GM23248 (cell line): Measurements from ENCODE around the gene HOXA13. TPM values are rescaled to one million over a fixed set of nuclear protein-coding genes. Genes with fewer than 3 reads are reported as not detected.

Source experiments
- DNase-seq: peaks from one replicate; pipeline ENCODE4 v3.0.0-alpha.2; 2015
- H2AFZ ChIP-seq: fragments of 200-600 bp; sonication (generic); 2 replicates; pipeline ENCODE4 v1.6.1; 2016; ENCODE audit warnings: antibody characterized with exemption
- H3F3A ChIP-seq: fragments of 200-600 bp; sonication (generic); 2 replicates; pipeline ENCODE4 v1.6.1; 2016; ENCODE audit warnings: mild to moderate bottlenecking, antibody characterized with exemption, mixed run types; ENCODE audit not compliant: insufficient read depth
- H3K27ac ChIP-seq: fragments of 200-600 bp; sonication (generic); 2 replicates; pipeline ENCODE4 v1.5.1; 2016; ENCODE audit warnings: mild to moderate bottlenecking
- H3K27me3 ChIP-seq: fragments of 200-600 bp; sonication (generic); replicated peaks from 2 replicates; pipeline ENCODE4 v1.6.1; 2016; ENCODE audit warnings: mild to moderate bottlenecking; ENCODE audit not compliant: insufficient read depth
- H3K36me3 ChIP-seq: fragments of 200-600 bp; sonication (generic); 2 replicates; pipeline ENCODE4 v1.6.1; 2016; ENCODE audit warnings: low read depth, mild to moderate bottlenecking
- H3K4me1 ChIP-seq: fragments of 200-600 bp; sonication (generic); 2 replicates; pipeline ENCODE4 v1.6.1; 2016; ENCODE audit warnings: mild to moderate bottlenecking; ENCODE audit not compliant: insufficient read depth
- H3K4me2 ChIP-seq: fragments of 200-600 bp; sonication (generic); one replicate; pipeline ENCODE4 v1.6.1; 2016; ENCODE audit warnings: mild to moderate bottlenecking; ENCODE audit not compliant: unreplicated experiment
- H3K4me3 ChIP-seq: fragments of 200-600 bp; sonication (generic); 2 replicates; pipeline ENCODE4 v1.5.1; 2016; ENCODE audit warnings: mild to moderate bottlenecking
- H3K79me2 ChIP-seq: fragments of 200-600 bp; sonication (generic); 2 replicates; pipeline ENCODE4 v1.6.1; 2016; ENCODE audit warnings: mild to moderate bottlenecking; ENCODE audit not compliant: insufficient read depth
- H3K9ac ChIP-seq: fragments of 200-600 bp; sonication (generic); 2 replicates; pipeline ENCODE4 v1.6.1; 2016; ENCODE audit warnings: mild to moderate bottlenecking
- H3K9me2 ChIP-seq: fragments of 200-600 bp; sonication (generic); 2 replicates; pipeline ENCODE4 v1.6.1; 2016; ENCODE audit warnings: mixed run types, mild to moderate bottlenecking, moderate library complexity; ENCODE audit not compliant: insufficient read depth
- H3K9me3 ChIP-seq: fragments of 200-600 bp; sonication (generic); one replicate; pipeline ENCODE4 v1.6.1; 2017; ENCODE audit warnings: low read depth
- H4K20me1 ChIP-seq: fragments of 200-600 bp; sonication (generic); 2 replicates; pipeline ENCODE4 v1.6.0; 2016; ENCODE audit not compliant: insufficient read depth
- EZH2 ChIP-seq: fragments of 200-600 bp; sonication (generic); IDR thresholded peaks from 2 replicates; pipeline ENCODE4 v1.6.1; 2018; ENCODE audit warnings: antibody characterized with exemption, mild to moderate bottlenecking; ENCODE audit not compliant: insufficient read depth, poor library complexity, severe bottlenecking
- EZH2phosphoT487 ChIP-seq: fragments of 200-600 bp; sonication (generic); IDR thresholded peaks from 2 replicates; pipeline ENCODE4 v1.6.1; 2018; ENCODE audit warnings: antibody characterized with exemption, moderate library complexity, mild to moderate bottlenecking, low read depth; ENCODE audit not compliant: insufficient read depth
- WGBS, 2 experiments: methylation state at CpG; one replicate each; pipeline ENCODE4 v1.1.6; 2015 to 2017; ENCODE audit warnings: low lambda C conversion rate in 2 of 2, low coverage in 1 of 2; ENCODE audit errors: missing lambda C conversion rate in 2 of 2; 5-methylcytosine and 5-hydroxymethylcytosine counted together
- in situ Hi-C: fragments of 300-500 bp; cut with MboI; formaldehyde crosslinking; loops from 2 replicates; pipeline ENCODE4 v1.15.0; 2020
- polyA plus RNA-seq: library from polyadenylated mRNA; unstranded; fragments of >200 nt; fragmentation: Nextera tagmentation; extraction: Ambion mirVana; gene quantifications from 2 replicates; pipeline ENCODE4 v1.2.1, GENCODE V29; 2016
- total RNA-seq: library from RNA; depleted of rRNA; stranded (reverse); fragments of >200 nt; shearing (Covaris generic); gene quantifications from 2 replicates; pipeline ENCODE4 v1.2.3, GENCODE V29; 2014; rRNA removed

HOXA13 gene
- total RNA-seq (0.13 and 0.43 TPM in 2 replicates), polyA plus RNA-seq (0.13 and 0.15 TPM in 2 replicates)

DNA sequence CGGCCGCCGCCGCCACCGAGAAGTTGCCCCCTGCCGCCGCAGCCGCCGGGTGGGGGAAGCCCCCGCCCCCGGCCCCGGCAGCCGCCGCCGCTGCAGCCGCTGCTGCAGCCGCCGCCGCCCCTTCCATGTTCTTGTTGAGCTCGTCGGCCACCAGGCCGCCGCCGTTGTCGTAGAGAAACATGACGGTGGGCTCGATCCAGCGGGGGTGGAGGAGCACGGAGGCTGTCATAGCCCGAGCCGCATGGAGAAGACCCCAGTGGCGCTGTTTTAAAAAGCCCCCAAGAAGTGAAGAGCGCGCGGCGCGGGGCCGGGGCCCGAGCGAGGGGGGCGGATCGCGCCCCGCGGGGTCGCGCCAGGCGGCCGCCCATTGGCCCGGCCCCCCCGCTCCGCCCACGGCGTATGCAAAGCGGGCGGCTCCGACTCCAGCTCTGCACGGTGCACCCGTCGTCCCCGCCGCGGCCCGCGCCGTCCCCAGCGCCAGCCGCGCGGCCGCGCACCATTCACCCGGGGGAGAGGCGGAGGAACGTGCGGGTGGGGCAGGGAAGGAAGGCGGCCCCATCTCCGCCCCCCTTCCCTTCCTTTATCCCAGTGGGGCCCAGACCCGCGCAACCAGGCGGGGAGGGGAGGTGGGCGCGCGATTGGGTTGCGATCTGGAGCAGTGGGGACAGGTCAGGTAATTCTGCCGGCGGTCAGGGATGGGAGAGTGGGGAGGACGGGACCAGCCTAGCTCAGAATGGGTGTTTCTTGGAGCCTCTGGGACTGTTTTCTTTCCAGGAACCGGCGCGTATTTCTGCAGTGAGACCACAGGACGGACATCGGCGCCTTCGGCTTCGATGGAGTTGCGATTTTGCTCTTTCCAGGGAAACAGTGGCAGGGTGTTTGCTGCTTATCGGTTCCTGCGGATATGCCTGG lies at the start of gene HOXA13:
TSS of gene HOXA13 (minus strand) at position 243 of the 912 bp plus-strand sequence. CDS start at position 229, 14 bp downstream.
- peak within 1 kb of the TSS; percentile 28; the same call in 1 of the 2 replicates for H3K9ac ChIP-seq
- DNase-seq = peak; percentile 74
- no peaks in the 10 kb centered on the region for H3K4me1 ChIP-seq
- no peaks in the 10 kb centered on the region for H3K9me3 ChIP-seq
- peak within 1 kb of the TSS; percentile 86 for H2AFZ ChIP-seq
- no peaks in the 10 kb centered on the region for H4K20me1 ChIP-seq
- no peak within 1 kb of the TSS for H3K27ac ChIP-seq
- H3K4me2 ChIP-seq = peak within 1 kb of the TSS; percentile 76
- TF ChIP-seq EZH2 (no peak), EZH2phosphoT487 (no peak)
- no peaks in the 10 kb centered on the region for H3K36me3 ChIP-seq
- peaks cover 10% of the 10 kb centered on the region; the same call in 1 of the 2 replicates for H3F3A ChIP-seq
- peak within 1 kb of the TSS; percentile 77 for H3K4me3 ChIP-seq
- H3K9me2 ChIP-seq = no peaks in the 10 kb centered on the region
- WGBS, 2 experiments = 2 to 3% methylated on average over 37 to 68 of the region's 99 CpGs
- peaks cover 35% of the 10 kb centered on the region for H3K27me3 ChIP-seq
- in situ Hi-C loops = loop anchor here (10.0 kb wide), 4 partner anchors 385 to 895 kb away; no protein-coding TSS in a partner anchor
- no peaks in the 10 kb centered on the region for H3K79me2 ChIP-seq

DNA sequence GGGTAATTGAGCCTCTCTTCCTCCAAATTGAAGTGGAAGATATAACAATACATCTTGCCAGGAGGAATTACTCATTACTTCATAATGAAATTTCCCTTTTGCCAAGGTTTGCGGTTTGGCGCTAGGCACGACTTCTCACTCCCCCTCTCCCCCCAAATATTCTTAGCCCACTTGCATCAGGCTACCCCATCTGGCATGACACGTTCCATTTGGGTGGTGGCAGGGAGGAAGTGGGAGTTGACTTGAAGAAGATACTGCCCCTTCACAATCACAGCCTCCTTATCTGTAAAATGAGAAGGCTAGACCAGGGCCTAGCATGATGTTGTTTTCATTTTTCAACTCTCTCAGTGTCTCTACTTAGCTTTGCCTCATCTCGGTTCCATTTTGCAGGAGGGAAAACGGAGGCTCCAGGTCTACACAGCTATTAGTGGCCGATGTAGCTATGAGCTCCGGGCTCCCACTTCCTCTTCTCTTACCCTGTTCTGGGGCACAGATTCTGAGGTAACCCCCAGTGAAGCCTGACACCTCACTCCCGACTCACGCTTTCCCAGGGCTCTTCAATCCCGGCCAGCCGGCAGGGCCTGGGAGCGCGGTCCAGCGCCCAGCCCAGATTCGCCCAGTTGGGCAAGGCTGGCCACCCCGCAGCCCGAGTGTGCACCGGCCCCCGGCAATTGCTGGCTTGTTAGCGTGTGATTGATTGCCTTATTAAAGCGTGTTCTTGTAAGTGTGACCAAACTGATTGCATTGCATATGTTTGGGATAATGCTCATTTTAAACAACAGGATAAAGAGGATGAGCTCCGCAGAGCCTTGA lies 49.2 kb upstream of the HOXA13 start:
- peak overlapping the region; percentile 6 for H3K4me3 ChIP-seq
- peak overlapping the region; percentile 54 for H2AFZ ChIP-seq
- WGBS, 2 experiments = 16 to 17% methylated on average over 23 of the region's 23 CpGs
- H3K9me3 ChIP-seq = no peaks in the 10 kb centered on the region
- no peak overlapping the region for H3K9ac ChIP-seq
- H3F3A ChIP-seq = no peaks in the 10 kb centered on the region
- H3K4me1 ChIP-seq = peaks cover 9% of the 10 kb centered on the region
- H3K27me3 ChIP-seq = peaks cover 93% of the 10 kb centered on the region
- DNase-seq = peak; percentile 87
- no peaks in the 10 kb centered on the region for H3K36me3 ChIP-seq
- H3K9me2 ChIP-seq = no peaks in the 10 kb centered on the region
- no peak overlapping the region for H3K27ac ChIP-seq
- H4K20me1 ChIP-seq = no peaks in the 10 kb centered on the region
- in situ Hi-C loops = no loop called here
- TF ChIP-seq EZH2phosphoT487 = no peak
- TF ChIP-seq EZH2 = no peak
- H3K79me2 ChIP-seq = no peaks in the 10 kb centered on the region
- peak overlapping the region; percentile 36 for H3K4me2 ChIP-seq

DNA sequence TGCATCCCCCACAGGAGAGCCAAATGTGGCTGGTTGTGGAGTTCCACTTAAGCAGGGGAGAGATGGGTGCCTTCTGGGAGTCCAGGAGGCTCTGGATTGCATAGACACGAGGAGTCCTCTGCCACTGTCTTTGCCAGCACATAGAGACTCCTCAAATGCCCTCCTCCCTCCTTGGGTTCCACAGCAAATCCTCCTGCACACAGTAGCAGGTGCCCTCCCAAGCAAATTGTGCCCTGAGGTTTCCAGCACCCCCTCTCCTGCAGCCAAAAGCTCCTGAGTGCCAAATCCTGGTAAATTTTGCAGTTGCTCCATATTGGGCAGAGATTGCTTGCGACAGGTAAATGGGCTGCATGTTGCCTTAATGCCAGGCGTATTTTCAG lies 48.5 kb upstream of the HOXA13 start:
- H3K4me3 ChIP-seq = peak overlapping the region; percentile 6; the same call in 1 of the 2 replicates
- WGBS, 2 experiments = 45 to 50% methylated on average over 3 of the region's 3 CpGs
- H3K9ac ChIP-seq = no peak overlapping the region
- H2AFZ ChIP-seq = no peak overlapping the region
- H3K9me2 ChIP-seq = no peaks in the 10 kb centered on the region
- no peaks in the 10 kb centered on the region for H4K20me1 ChIP-seq
- no peaks in the 10 kb centered on the region for H3K79me2 ChIP-seq
- no peak for DNase-seq
- TF ChIP-seq EZH2 (no peak), EZH2phosphoT487 (no peak)
- H3K27me3 ChIP-seq = peaks cover 97% of the 10 kb centered on the region
- no peaks in the 10 kb centered on the region for H3K9me3 ChIP-seq
- H3K27ac ChIP-seq = no peak overlapping the region
- H3K36me3 ChIP-seq = no peaks in the 10 kb centered on the region
- in situ Hi-C loops = no loop called here
- H3K4me2 ChIP-seq = peak overlapping the region; percentile 36
- peaks cover 9% of the 10 kb centered on the region for H3K4me1 ChIP-seq
- H3F3A ChIP-seq = no peaks in the 10 kb centered on the region
